ENCODE data around the gene TNFSF10. TPM values are rescaled to one million over a fixed set of nuclear protein-coding genes. Genes with fewer than 3 reads are reported as not detected.

Gene TNFSF10
- total and polyA plus RNA-seq, 10 of the 15 experiments (the other 5 are each of a cell fraction or from before 2014, with no cell fraction given) = 2.1 to 12.3 (median 4.4) TPM

GRCh38 chr3:172561897-172562640 lies 38.8 kb upstream of the TNFSF10 start:
- Histone ChIP-seq H3K9ac (ENCODE audit: control insufficient read depth, insufficient read depth, low read length) (no peak overlapping the region; the same call in 1 of the 2 replicates), H2AFZ (ENCODE audit: control insufficient read depth, low read depth, low read length) (peak overlapping the region; percentile 45), H3K4me2 (ENCODE audit: control insufficient read depth, insufficient read depth) (peak overlapping the region; percentile 41; the same call in 1 of the 2 replicates), H3K27ac (ENCODE audit: control insufficient read depth, insufficient read depth) (no peak overlapping the region), H3K4me1 (ENCODE audit: control insufficient read depth, insufficient read depth, low read length) (peaks cover 9% of the 10 kb centered on the region), H3K4me3 (no peak overlapping the region), H4K20me1 (ENCODE audit: control insufficient read depth, insufficient read depth) (no peaks in the 10 kb centered on the region), H3K9me3 (replicated peaks; ENCODE audit: control insufficient read depth, insufficient read depth, low read length) (no peaks in the 10 kb centered on the region), H3K79me2 (ENCODE audit: control insufficient read depth, insufficient read depth, low read length) (no peaks in the 10 kb centered on the region), H3K36me3 (ENCODE audit: control insufficient read depth in 2 of 2, insufficient read depth in 2 of 2, low read length in 1 of 2) (no peaks in the 10 kb centered on the region), H3K27me3 (replicated peaks in 1 of 2; ENCODE audit: control insufficient read depth in 2 of 2, insufficient read depth in 2 of 2, low read length in 1 of 2) (no peaks in the 10 kb centered on the region)
- FAIRE-seq = peak; percentile 23
- POLR2A ChIA-PET = no interaction called here
- SMC1A ChIA-PET (ENCODE audit: uncharacterized antibody, unreplicated experiment) = interaction anchor here (1.1 to 1.3 kb wide), 2 partner anchors 19 to 32 kb away, joined by 3 to 4 read pairs; no protein-coding TSS in a partner anchor
- RAD21 ChIA-PET (ENCODE audit: unreplicated experiment) = interaction anchor here (1.1 kb wide), 1 partner anchor 17 kb away, joined by 3 read pairs; no protein-coding TSS in a partner anchor
- no TSS peak for BruUV-seq (replicated peaks)
- no peak for ATAC-seq
- CTCF ChIA-PET = interaction anchor here (1.4 kb wide), 1 partner anchor 49 kb away, joined by 3 read pairs; no protein-coding TSS in a partner anchor
- intact Hi-C loops (cut with micrococcal nuclease; ENCODE audit: unreplicated experiment) (no loop called here), in situ Hi-C loops (cut with MboI) (no loop called here)
- TF ChIP-seq GATAD2B (conservative IDR thresholded peaks at IDR 0.05; ENCODE audit: low read depth) (no peak), POLR2AphosphoS2 (IDR thresholded peaks at IDR 0.05; ENCODE audit: low read depth, low read length) (no peak), POLR2AphosphoS5 (IDR thresholded peaks at IDR 0.05; ENCODE audit: low read length) (no peak), BRCA1 (IDR thresholded peaks at IDR 0.05; ENCODE audit: low read depth, low read length) (no peak), HCFC1 (IDR thresholded peaks at IDR 0.05; ENCODE audit: low read length) (no peak), ATF7 (IDR thresholded peaks at IDR 0.05; ENCODE audit: low read depth) (no peak), CHD1 (IDR thresholded peaks at IDR 0.05; ENCODE audit: low read depth, low read length) (no peak), NRF1 (conservative IDR thresholded peaks at IDR 0.05; ENCODE audit: low read depth, low read length) (no peak), STAT1 (conservative IDR thresholded peaks at IDR 0.05) (no peak)
- TF ChIP-seq, protein P1, sequence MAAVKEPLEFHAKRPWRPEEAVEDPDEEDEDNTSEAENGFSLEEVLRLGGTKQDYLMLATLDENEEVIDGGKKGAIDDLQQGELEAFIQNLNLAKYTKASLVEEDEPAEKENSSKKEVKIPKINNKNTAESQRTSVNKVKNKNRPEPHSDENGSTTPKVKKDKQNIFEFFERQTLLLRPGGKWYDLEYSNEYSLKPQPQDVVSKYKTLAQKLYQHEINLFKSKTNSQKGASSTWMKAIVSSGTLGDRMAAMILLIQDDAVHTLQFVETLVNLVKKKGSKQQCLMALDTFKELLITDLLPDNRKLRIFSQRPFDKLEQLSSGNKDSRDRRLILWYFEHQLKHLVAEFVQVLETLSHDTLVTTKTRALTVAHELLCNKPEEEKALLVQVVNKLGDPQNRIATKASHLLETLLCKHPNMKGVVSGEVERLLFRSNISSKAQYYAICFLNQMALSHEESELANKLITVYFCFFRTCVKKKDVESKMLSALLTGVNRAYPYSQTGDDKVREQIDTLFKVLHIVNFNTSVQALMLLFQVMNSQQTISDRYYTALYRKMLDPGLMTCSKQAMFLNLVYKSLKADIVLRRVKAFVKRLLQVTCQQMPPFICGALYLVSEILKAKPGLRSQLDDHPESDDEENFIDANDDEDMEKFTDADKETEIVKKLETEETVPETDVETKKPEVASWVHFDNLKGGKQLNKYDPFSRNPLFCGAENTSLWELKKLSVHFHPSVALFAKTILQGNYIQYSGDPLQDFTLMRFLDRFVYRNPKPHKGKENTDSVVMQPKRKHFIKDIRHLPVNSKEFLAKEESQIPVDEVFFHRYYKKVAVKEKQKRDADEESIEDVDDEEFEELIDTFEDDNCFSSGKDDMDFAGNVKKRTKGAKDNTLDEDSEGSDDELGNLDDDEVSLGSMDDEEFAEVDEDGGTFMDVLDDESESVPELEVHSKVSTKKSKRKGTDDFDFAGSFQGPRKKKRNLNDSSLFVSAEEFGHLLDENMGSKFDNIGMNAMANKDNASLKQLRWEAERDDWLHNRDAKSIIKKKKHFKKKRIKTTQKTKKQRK (IDR thresholded peaks at IDR 0.05; ENCODE audit: low read depth, low read length) = no peak
- TF ChIP-seq, protein P2, sequence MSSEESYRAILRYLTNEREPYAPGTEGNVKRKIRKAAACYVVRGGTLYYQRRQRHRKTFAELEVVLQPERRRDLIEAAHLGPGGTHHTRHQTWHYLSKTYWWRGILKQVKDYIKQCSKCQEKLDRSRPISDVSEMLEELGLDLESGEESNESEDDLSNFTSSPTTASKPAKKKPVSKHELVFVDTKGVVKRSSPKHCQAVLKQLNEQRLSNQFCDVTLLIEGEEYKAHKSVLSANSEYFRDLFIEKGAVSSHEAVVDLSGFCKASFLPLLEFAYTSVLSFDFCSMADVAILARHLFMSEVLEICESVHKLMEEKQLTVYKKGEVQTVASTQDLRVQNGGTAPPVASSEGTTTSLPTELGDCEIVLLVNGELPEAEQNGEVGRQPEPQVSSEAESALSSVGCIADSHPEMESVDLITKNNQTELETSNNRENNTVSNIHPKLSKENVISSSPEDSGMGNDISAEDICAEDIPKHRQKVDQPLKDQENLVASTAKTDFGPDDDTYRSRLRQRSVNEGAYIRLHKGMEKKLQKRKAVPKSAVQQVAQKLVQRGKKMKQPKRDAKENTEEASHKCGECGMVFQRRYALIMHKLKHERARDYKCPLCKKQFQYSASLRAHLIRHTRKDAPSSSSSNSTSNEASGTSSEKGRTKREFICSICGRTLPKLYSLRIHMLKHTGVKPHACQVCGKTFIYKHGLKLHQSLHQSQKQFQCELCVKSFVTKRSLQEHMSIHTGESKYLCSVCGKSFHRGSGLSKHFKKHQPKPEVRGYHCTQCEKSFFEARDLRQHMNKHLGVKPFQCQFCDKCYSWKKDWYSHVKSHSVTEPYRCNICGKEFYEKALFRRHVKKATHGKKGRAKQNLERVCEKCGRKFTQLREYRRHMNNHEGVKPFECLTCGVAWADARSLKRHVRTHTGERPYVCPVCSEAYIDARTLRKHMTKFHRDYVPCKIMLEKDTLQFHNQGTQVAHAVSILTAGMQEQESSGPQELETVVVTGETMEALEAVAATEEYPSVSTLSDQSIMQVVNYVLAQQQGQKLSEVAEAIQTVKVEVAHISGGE (CRISPR knock-in tag; IDR thresholded peaks at IDR 0.05) = no peak
- TF ChIP-seq, protein P3, sequence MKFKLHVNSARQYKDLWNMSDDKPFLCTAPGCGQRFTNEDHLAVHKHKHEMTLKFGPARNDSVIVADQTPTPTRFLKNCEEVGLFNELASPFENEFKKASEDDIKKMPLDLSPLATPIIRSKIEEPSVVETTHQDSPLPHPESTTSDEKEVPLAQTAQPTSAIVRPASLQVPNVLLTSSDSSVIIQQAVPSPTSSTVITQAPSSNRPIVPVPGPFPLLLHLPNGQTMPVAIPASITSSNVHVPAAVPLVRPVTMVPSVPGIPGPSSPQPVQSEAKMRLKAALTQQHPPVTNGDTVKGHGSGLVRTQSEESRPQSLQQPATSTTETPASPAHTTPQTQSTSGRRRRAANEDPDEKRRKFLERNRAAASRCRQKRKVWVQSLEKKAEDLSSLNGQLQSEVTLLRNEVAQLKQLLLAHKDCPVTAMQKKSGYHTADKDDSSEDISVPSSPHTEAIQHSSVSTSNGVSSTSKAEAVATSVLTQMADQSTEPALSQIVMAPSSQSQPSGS (IDR thresholded peaks at IDR 0.05; ENCODE audit: low read length) = no peak
- DNase-seq (ENCODE audit: low read depth, low spot score) = no peak
- WGBS (ENCODE audit: insufficient coverage, insufficient replicate concordance, low lambda C conversion rate, missing lambda C conversion rate) = 66% methylated on average over 12 of the region's 12 CpGs

Measured in GM12878 (cell line).